ENCODE data around the gene HOXD4. TPM values are rescaled to one million over a fixed set of nuclear protein-coding genes. Genes with fewer than 3 reads are reported as not detected.

HOXD4 gene
- total RNA-seq, 1 donor, result 1.1 TPM

DNA sequence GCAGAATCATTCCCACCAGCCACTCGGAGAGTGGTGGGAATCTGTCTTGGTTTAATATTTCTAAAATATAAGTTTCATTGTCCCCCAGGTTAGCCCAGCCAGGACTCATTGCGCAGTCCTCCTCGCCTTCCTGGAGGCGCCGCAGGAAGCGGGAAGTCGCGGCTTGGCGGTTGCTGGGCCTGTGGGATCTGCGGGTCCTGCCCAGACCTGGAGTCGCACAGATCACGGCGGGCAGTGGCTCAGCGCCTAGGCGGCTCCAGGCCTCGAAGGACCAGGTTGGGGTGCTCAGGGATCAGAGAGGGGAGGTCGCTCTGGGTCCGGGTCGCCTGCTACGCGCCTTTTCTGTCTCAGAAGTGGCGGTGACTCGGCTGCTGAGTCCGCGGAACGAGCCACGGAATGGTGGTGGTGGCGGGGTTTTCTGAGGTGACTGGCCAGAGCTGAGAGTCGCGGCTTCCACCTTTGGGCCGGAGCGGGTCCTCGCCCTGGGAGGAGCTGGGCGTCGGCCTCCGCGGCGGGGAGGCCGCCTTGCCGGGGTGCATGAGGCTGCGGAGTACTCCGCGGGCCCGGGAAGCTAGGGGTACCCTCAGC is 8.4 kb downstream of the HOXD4 start:
- no peak for TF ChIP-seq CTCF (IDR thresholded peaks at IDR 0.05; ENCODE audit: insufficient read depth, low read length)
- no peak for DNase-seq (ENCODE audit: low read depth)
- no peak overlapping the region for H3K4me3 ChIP-seq (ENCODE audit: low read depth, low read length)

GRCh38 chr2:176160251-176160985 is 9.1 kb downstream of the HOXD4 start:
- DNase-seq (ENCODE audit: low read depth), result no peak

DNA sequence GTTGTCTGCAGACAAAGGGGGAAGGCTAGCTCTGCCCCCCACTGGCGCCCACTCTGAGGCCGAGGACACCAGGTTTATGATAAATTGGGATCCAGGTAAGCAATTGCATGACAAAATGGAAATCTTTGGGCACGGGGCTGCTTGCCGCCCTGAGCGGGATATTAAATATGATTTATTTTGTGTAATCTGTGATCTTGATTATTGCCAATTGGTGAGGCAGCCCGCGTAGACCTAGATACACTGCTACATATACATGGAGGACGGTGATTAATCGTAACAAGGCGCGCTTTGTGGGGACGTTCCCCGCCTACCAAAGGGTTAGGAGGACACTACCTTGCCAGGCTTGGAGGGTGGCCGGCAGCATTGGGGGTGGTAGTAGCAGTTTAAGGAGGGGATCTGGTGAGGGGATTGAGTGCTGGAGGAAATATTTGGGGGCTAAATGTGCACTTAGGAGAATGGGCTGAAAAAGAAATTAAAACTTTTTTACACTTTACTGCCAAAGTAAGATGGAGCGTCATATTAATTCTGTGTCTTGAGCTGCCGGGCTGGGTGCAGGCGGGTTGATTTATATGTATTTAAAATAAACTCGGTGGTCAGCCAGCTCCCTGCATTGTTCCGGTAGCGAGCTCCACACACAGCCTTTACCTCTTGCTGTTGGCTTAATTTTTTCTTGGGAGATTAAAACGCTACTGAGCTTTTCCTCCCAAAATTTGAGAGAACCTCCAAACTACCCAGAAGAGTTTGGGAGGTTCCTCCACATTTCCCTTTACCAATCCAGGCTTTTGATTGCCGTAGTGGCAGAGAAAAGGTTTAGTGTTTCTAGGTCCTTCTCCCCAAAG is 9.9 kb downstream of the HOXD4 start:
- no peak overlapping the region for H3K4me3 ChIP-seq (ENCODE audit: low read depth, low read length)
- no peak for TF ChIP-seq CTCF (IDR thresholded peaks at IDR 0.05; ENCODE audit: insufficient read depth, low read length)
- no peak for DNase-seq (ENCODE audit: low read depth)

More at GRCh38 chr2:176160251-176160985, 9.1 kb downstream of the HOXD4 start:
- TF ChIP-seq CTCF (IDR thresholded peaks at IDR 0.05; ENCODE audit: insufficient read depth, low read length), result no peak
- no peak overlapping the region for H3K4me3 ChIP-seq (ENCODE audit: low read depth, low read length)

DNA sequence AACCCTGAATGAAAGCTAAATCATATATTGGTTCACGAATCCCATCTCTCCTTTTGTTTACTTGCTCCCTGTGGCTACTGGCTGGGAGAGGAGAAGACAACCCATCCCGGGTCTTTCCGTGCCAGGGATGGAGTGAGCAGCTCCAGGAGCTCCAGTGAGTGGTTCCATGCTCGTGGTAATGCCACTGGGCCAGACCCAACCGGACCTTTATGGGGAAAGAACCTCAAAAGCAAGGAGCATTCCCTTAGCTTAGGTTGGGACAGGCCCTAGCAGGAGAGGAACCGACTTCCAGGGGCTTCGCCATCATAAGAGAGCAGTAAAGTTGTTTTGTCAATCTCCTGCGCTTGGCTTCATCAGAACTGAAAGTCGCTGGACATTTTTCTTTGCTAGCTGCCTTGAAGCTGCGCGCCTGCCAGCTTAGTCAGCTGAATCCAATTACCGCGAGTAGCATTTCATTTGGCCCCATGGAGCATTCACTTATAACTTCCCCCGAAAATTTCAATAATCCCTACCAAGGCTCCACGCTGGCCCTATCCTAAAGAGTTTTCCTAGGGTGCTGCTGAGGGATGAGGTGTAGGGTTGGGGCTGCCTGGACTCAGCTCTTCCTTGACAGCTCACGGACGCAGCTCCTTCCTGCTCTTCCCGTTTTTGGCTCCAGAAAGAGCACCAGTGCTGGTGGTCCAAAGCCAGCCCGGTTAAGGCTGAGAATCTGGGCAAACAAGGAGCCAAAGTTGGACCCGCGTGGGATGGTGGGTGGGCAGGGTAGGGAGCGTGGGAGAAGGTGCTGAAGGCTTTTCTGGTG is 10.7 kb downstream of the HOXD4 start:
- no peak for TF ChIP-seq CTCF (IDR thresholded peaks at IDR 0.05; ENCODE audit: insufficient read depth, low read length)
- peak; percentile 37 for DNase-seq (ENCODE audit: low read depth)
- no peak overlapping the region for H3K4me3 ChIP-seq (ENCODE audit: low read depth, low read length)

DNA sequence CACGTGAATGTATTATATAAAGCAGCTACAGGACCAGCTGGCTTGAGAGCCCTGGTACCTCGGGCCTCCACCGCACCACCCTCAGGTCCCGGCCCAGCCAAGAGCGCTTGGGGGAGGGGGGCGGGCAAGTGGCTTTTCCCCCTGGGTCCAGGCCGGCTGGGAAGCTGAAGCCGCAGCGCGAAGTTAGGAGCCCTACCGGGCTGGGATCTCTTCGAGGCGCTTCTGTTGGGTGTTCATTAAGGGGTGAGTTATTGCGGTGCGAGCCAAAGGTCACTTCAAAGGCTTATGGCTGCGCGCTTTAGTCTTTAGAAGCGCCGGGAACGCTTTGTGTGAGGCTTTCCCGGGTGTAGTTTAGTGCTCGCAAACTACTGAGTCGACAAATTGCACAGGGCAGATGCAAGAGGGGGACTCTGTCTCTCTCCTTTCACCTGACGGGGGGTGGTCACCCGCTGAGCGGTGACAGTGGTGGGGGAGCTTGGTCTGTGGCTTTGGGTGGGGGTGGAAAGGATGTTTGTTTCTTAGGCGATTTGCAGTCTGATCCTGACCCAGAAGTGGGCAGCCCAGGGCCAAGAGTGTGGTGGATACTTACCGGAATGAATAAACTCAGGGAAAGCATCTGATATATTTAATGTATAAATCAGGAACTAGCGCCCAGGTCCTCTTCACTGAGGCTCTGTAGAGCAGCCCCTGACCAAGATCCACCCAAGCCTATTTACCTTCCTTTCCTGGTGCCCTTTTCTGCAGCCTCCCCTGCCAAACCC is 11.7 kb downstream of the HOXD4 start:
- H3K4me3 ChIP-seq (ENCODE audit: low read depth, low read length), result no peak overlapping the region
- no peak for DNase-seq (ENCODE audit: low read depth)
- no peak for TF ChIP-seq CTCF (IDR thresholded peaks at IDR 0.05; ENCODE audit: insufficient read depth, low read length)

- DNase-seq (ENCODE audit: low read depth), result no peak
- H3K4me3 ChIP-seq (ENCODE audit: low read depth, low read length), result no peak overlapping the region
- no peak for TF ChIP-seq CTCF (IDR thresholded peaks at IDR 0.05; ENCODE audit: insufficient read depth, low read length)
Observed at GRCh38 chr2:176163672-176164056, 12.3 kb downstream of the HOXD4 start.
